GM23248 (cell line): ENCODE measurements around the gene HTR3C. TPM values are rescaled to one million over a fixed set of nuclear protein-coding genes. Genes with fewer than 3 reads are reported as not detected.
A peak's percentile ranks its signal among the peaks of the same experiment; 100 is the strongest.

ENCODE experiments used
- DNase-seq: peaks from one replicate; pipeline ENCODE4 v3.0.0-alpha.2; 2015
- H2AFZ ChIP-seq: fragments of 200-600 bp; sonication (generic); 2 replicates; pipeline ENCODE4 v1.6.1; 2016; ENCODE audit warnings: antibody characterized with exemption
- H3F3A ChIP-seq: fragments of 200-600 bp; sonication (generic); 2 replicates; pipeline ENCODE4 v1.6.1; 2016; ENCODE audit warnings: mild to moderate bottlenecking, antibody characterized with exemption, mixed run types; ENCODE audit not compliant: insufficient read depth
- H3K27ac ChIP-seq: fragments of 200-600 bp; sonication (generic); 2 replicates; pipeline ENCODE4 v1.5.1; 2016; ENCODE audit warnings: mild to moderate bottlenecking
- H3K27me3 ChIP-seq: fragments of 200-600 bp; sonication (generic); replicated peaks from 2 replicates; pipeline ENCODE4 v1.6.1; 2016; ENCODE audit warnings: mild to moderate bottlenecking; ENCODE audit not compliant: insufficient read depth
- H3K36me3 ChIP-seq: fragments of 200-600 bp; sonication (generic); 2 replicates; pipeline ENCODE4 v1.6.1; 2016; ENCODE audit warnings: low read depth, mild to moderate bottlenecking
- H3K4me1 ChIP-seq: fragments of 200-600 bp; sonication (generic); 2 replicates; pipeline ENCODE4 v1.6.1; 2016; ENCODE audit warnings: mild to moderate bottlenecking; ENCODE audit not compliant: insufficient read depth
- H3K4me2 ChIP-seq: fragments of 200-600 bp; sonication (generic); one replicate; pipeline ENCODE4 v1.6.1; 2016; ENCODE audit warnings: mild to moderate bottlenecking; ENCODE audit not compliant: unreplicated experiment
- H3K4me3 ChIP-seq: fragments of 200-600 bp; sonication (generic); 2 replicates; pipeline ENCODE4 v1.5.1; 2016; ENCODE audit warnings: mild to moderate bottlenecking
- H3K79me2 ChIP-seq: fragments of 200-600 bp; sonication (generic); 2 replicates; pipeline ENCODE4 v1.6.1; 2016; ENCODE audit warnings: mild to moderate bottlenecking; ENCODE audit not compliant: insufficient read depth
- H3K9ac ChIP-seq: fragments of 200-600 bp; sonication (generic); 2 replicates; pipeline ENCODE4 v1.6.1; 2016; ENCODE audit warnings: mild to moderate bottlenecking
- H3K9me2 ChIP-seq: fragments of 200-600 bp; sonication (generic); 2 replicates; pipeline ENCODE4 v1.6.1; 2016; ENCODE audit warnings: mixed run types, mild to moderate bottlenecking, moderate library complexity; ENCODE audit not compliant: insufficient read depth
- H3K9me3 ChIP-seq: fragments of 200-600 bp; sonication (generic); one replicate; pipeline ENCODE4 v1.6.1; 2017; ENCODE audit warnings: low read depth
- H4K20me1 ChIP-seq: fragments of 200-600 bp; sonication (generic); 2 replicates; pipeline ENCODE4 v1.6.0; 2016; ENCODE audit not compliant: insufficient read depth
- EZH2 ChIP-seq: fragments of 200-600 bp; sonication (generic); IDR thresholded peaks from 2 replicates; pipeline ENCODE4 v1.6.1; 2018; ENCODE audit warnings: antibody characterized with exemption, mild to moderate bottlenecking; ENCODE audit not compliant: insufficient read depth, poor library complexity, severe bottlenecking
- EZH2phosphoT487 ChIP-seq: fragments of 200-600 bp; sonication (generic); IDR thresholded peaks from 2 replicates; pipeline ENCODE4 v1.6.1; 2018; ENCODE audit warnings: antibody characterized with exemption, moderate library complexity, mild to moderate bottlenecking, low read depth; ENCODE audit not compliant: insufficient read depth
- WGBS, 2 experiments: methylation state at CpG; one replicate each; pipeline ENCODE4 v1.1.6; 2015 to 2017; ENCODE audit warnings: low lambda C conversion rate in 2 of 2, low coverage in 1 of 2; ENCODE audit errors: missing lambda C conversion rate in 2 of 2; 5-methylcytosine and 5-hydroxymethylcytosine counted together
- in situ Hi-C: fragments of 300-500 bp; cut with MboI; formaldehyde crosslinking; loops from 2 replicates; pipeline ENCODE4 v1.15.0; 2020
- polyA plus RNA-seq: library from polyadenylated mRNA; unstranded; fragments of >200 nt; fragmentation: Nextera tagmentation; extraction: Ambion mirVana; gene quantifications from 2 replicates; pipeline ENCODE4 v1.2.1, GENCODE V29; 2016
- total RNA-seq: library from RNA; depleted of rRNA; stranded (reverse); fragments of >200 nt; shearing (Covaris generic); gene quantifications from 2 replicates; pipeline ENCODE4 v1.2.3, GENCODE V29; 2014

The HTR3C gene
- total and polyA plus RNA-seq, 2 experiments from 2014 or later = not detected

DNA sequence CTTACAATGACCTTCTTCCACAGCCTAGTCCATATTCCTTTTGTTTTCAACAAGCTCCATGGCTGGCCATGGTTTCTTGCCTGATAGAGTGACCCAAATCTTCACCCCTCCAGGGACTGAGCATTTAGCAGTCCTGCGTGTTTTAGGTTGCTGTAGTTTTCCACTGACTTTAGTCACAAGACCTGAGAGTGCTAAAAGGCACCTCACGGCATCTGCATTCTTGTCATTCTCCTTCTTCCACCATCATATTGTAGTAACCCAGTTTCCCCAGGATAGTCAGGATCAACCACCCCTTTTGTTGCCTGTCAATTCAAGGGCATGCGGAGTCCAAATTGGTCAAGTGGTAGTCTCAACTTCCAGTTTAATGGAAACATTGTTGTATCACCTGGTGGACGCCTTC, 20.8 kb downstream of the HTR3C start:
- TF ChIP-seq EZH2 = no peak
- no peak for TF ChIP-seq EZH2phosphoT487
- H3K4me2 ChIP-seq = no peak overlapping the region
- no peaks in the 10 kb centered on the region for H3F3A ChIP-seq
- WGBS, 2 experiments = 44 to 49% methylated on average over 4 of the region's 4 CpGs
- H3K9ac ChIP-seq = no peak overlapping the region
- H2AFZ ChIP-seq = no peak overlapping the region
- H3K27ac ChIP-seq = no peak overlapping the region
- no peaks in the 10 kb centered on the region for H3K9me3 ChIP-seq
- no peak for DNase-seq
- H3K36me3 ChIP-seq = no peaks in the 10 kb centered on the region
- H3K4me3 ChIP-seq = no peak overlapping the region
- H4K20me1 ChIP-seq = no peaks in the 10 kb centered on the region
- no peaks in the 10 kb centered on the region for H3K79me2 ChIP-seq
- H3K9me2 ChIP-seq = no peaks in the 10 kb centered on the region
- H3K4me1 ChIP-seq = no peaks in the 10 kb centered on the region
- in situ Hi-C loops = no loop called here
- H3K27me3 ChIP-seq = peaks cover 9% of the 10 kb centered on the region

DNA sequence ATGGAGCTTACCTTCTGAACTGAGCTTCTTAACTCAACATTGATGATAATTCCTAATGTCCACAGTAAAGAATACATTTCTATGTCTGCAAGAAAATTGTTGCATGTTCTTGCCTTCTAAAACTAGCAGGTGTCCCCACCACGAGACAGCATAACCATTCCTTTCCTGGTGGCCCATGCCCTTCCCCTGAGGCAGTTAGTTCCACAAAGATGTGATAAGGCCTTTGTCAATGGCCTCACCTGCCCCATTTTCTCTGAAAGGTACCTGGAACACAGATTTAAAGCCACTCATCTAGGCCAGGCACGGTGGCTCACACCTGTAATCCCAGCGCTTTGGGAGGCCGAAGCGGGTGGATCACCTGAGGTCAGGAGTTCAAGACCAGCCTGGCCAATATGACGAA, 23.1 kb downstream of the HTR3C start:
- Histone ChIP-seq H4K20me1 (no peaks in the 10 kb centered on the region), H3K79me2 (no peaks in the 10 kb centered on the region), H3K27ac (no peak overlapping the region), H3K4me1 (no peaks in the 10 kb centered on the region), H3K4me2 (no peak overlapping the region), H3K9me2 (no peaks in the 10 kb centered on the region), H3K27me3 (peaks cover 9% of the 10 kb centered on the region), H3K9ac (no peak overlapping the region), H3K9me3 (no peaks in the 10 kb centered on the region), H3F3A (no peaks in the 10 kb centered on the region), H3K36me3 (no peaks in the 10 kb centered on the region), H3K4me3 (no peak overlapping the region), H2AFZ (no peak overlapping the region)
- TF ChIP-seq EZH2phosphoT487 (no peak), EZH2 (no peak)
- in situ Hi-C loops = no loop called here
- WGBS, 2 experiments = 69 to 71% methylated on average over 6 of the region's 6 CpGs
- no peak for DNase-seq

DNA sequence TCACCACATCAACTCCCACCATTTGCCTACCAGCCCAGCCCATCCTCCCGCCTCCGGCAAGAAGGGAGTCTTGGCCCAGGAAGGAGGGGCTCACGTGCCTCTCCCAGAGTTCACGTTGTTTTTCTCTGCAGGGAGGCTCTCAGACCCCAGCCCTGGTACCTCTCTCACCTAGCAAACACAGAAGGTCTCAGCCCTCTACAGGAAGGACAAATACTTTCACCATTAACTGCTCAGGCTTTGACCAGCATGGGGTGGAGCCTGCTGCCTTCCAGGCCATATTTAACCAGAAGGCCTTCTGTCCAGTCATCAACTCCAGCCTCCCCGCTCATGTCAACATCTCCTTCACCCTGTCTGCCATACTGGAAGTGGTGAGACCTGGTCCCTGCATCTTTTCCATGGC, 25.0 kb downstream of the HTR3C start:
- no peak overlapping the region for H3K9ac ChIP-seq
- DNase-seq = no peak
- H3K4me1 ChIP-seq = no peaks in the 10 kb centered on the region
- no peak overlapping the region for H3K4me2 ChIP-seq
- TF ChIP-seq EZH2 = no peak
- no peak for TF ChIP-seq EZH2phosphoT487
- H3K27me3 ChIP-seq = peaks cover 9% of the 10 kb centered on the region
- H2AFZ ChIP-seq = no peak overlapping the region
- in situ Hi-C loops = no loop called here
- H4K20me1 ChIP-seq = no peaks in the 10 kb centered on the region
- 69 to 71% methylated on average over 5 of the region's 5 CpGs for WGBS, 2 experiments
- no peak overlapping the region for H3K4me3 ChIP-seq
- H3K27ac ChIP-seq = no peak overlapping the region
- no peaks in the 10 kb centered on the region for H3K9me2 ChIP-seq
- no peaks in the 10 kb centered on the region for H3K9me3 ChIP-seq
- H3K36me3 ChIP-seq = no peaks in the 10 kb centered on the region
- no peaks in the 10 kb centered on the region for H3K79me2 ChIP-seq
- H3F3A ChIP-seq = no peaks in the 10 kb centered on the region

DNA sequence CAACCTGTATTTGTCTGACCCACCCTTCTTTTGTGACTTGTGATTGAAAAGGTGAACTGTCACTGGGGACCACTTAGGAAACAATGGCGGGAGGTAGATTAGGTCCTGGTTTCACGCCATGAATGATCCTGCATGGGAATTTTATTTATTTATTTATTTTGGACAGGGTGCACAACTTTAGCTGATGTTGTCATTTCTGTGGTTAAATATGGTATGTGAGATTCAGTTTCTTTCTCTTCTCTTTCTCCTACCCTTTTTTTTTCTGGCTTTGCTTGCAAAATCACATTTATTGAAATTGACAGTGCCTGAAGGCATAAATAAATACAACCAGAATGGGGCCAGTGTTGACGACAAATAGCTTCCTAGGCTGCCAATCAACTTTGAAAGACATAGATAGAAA, 26.0 kb downstream of the HTR3C start:
- Histone ChIP-seq H2AFZ (no peak overlapping the region), H3F3A (no peaks in the 10 kb centered on the region), H3K27me3 (peaks cover 8% of the 10 kb centered on the region), H3K4me1 (no peaks in the 10 kb centered on the region), H3K79me2 (no peaks in the 10 kb centered on the region), H3K36me3 (no peaks in the 10 kb centered on the region), H3K9me2 (no peaks in the 10 kb centered on the region), H3K4me3 (no peak overlapping the region), H3K9me3 (no peaks in the 10 kb centered on the region), H3K4me2 (no peak overlapping the region), H3K9ac (no peak overlapping the region), H4K20me1 (no peaks in the 10 kb centered on the region), H3K27ac (no peak overlapping the region)
- DNase-seq = peak; percentile 33
- in situ Hi-C loops = no loop called here
- no peak for TF ChIP-seq EZH2
- no peak for TF ChIP-seq EZH2phosphoT487
- 61% methylated on average over 3 of the region's 3 CpGs for WGBS, 2 experiments

DNA sequence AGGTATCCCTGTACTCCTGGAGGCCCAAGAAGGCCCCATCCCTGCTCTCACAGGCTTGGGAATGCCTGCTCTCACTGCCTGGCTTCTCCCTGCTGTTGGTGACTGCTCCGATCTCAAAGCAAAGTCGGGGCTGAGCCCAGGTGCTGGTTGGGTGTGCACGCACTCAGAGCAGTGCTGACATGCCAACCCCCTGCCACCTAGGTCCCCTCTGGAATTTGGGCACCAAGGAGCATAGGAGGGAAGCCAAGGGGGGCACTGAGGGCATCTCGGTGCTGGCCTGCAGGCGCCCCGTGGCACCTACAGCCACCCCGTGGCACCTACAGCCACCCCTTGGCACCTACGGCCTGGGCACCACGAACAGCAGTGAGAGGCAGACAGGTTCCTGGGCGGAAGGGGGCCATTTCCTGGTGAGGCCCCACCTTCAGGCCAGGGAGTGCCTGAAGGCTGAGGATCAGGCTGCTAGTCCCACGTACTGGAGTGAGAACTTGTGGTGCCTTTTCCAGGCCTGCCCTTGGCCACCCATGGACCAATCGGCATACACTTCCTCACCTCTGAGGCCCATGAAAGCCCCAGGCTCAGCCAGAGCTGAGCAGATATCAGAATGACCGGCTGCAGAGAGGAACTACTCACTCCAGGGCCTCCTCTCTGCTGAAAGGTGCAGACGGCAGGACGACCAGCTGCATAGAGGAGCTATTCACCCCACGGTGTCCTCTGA, 28.4 kb downstream of the HTR3C start:
- Histone ChIP-seq H3K9me3 (no peaks in the 10 kb centered on the region), H3K27ac (no peak overlapping the region)

More for the DNA sequence above, 28.4 kb downstream of the HTR3C start:
- 69 to 72% methylated on average over 16 of the region's 16 CpGs for WGBS, 2 experiments
- H3K4me2 ChIP-seq = no peak overlapping the region
- no peaks in the 10 kb centered on the region for H3F3A ChIP-seq
- no peaks in the 10 kb centered on the region for H4K20me1 ChIP-seq
- no peaks in the 10 kb centered on the region for H3K4me1 ChIP-seq
- H3K9me2 ChIP-seq = no peaks in the 10 kb centered on the region
- H3K79me2 ChIP-seq = no peaks in the 10 kb centered on the region
- DNase-seq = no peak
- H2AFZ ChIP-seq = no peak overlapping the region
- in situ Hi-C loops = no loop called here
- H3K9ac ChIP-seq = no peak overlapping the region
- TF ChIP-seq EZH2 = no peak
- no peak for TF ChIP-seq EZH2phosphoT487
- no peaks in the 10 kb centered on the region for H3K27me3 ChIP-seq
- no peak overlapping the region for H3K4me3 ChIP-seq
- no peaks in the 10 kb centered on the region for H3K36me3 ChIP-seq
